Measurements from ENCODE around the gene EVI2A.

DNA sequence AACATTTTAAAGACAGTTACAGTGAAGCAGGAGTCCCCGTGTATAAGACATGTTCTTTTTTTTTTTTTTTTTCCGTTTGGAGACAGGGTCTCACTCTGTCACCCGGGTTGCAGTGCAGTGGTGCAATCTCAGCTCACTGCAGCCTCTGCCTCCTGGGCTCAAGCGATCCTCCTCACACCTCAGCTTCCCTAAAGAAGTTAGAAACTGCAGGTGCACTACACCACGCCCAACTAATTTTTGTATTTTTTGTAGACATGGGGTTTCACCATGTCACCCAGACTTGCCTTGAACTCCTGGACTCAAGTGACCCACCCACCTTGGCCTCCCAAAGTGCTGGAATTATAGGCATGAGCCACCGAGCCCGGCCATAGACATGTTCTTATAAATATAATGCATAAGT, 10.5 kb downstream of the EVI2A start:
- TF ChIP-seq, protein P1, sequence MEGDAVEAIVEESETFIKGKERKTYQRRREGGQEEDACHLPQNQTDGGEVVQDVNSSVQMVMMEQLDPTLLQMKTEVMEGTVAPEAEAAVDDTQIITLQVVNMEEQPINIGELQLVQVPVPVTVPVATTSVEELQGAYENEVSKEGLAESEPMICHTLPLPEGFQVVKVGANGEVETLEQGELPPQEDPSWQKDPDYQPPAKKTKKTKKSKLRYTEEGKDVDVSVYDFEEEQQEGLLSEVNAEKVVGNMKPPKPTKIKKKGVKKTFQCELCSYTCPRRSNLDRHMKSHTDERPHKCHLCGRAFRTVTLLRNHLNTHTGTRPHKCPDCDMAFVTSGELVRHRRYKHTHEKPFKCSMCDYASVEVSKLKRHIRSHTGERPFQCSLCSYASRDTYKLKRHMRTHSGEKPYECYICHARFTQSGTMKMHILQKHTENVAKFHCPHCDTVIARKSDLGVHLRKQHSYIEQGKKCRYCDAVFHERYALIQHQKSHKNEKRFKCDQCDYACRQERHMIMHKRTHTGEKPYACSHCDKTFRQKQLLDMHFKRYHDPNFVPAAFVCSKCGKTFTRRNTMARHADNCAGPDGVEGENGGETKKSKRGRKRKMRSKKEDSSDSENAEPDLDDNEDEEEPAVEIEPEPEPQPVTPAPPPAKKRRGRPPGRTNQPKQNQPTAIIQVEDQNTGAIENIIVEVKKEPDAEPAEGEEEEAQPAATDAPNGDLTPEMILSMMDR (conservative IDR thresholded peaks at IDR 0.05; ENCODE audit: low read length): no peak
- no peak for TF ChIP-seq EZH2phosphoT487 (IDR thresholded peaks at IDR 0.05; ENCODE audit: borderline replicate concordance)

Measured in Loucy (cell line).